Measurements from ENCODE around the gene CASKIN2. TPM values are rescaled to one million over a fixed set of nuclear protein-coding genes. Genes with fewer than 3 reads are reported as not detected.
"Not testable (repeated sequence)": the region's sequence is repeated elsewhere in the genome, so short reads cannot be mapped to it uniquely, and the experiment has no call there.

CASKIN2 gene
- total RNA-seq, 1 donor from 2014 or later = 30.3 TPM

- TF ChIP-seq CTCF (IDR thresholded peaks at IDR 0.05) = no peak
- peak; percentile 88 for DNase-seq (ENCODE audit: low spot score)
- peaks cover 4% of the 10 kb centered on the region for H3K36me3 Mint-ChIP-seq (ENCODE audit: low read depth)
- no peaks in the 10 kb centered on the region for H3K9me3 Mint-ChIP-seq (ENCODE audit: low read depth)
- H3K4me3 Mint-ChIP-seq (ENCODE audit: unreplicated experiment) = no peak overlapping the region
- peaks cover 13% of the 10 kb centered on the region for H3K4me1 Mint-ChIP-seq (ENCODE audit: low read depth)
- peaks cover 2% of the 10 kb centered on the region for H3K27me3 Mint-ChIP-seq (ENCODE audit: low read depth)
- H3K27ac Mint-ChIP-seq (ENCODE audit: unreplicated experiment) = no peak overlapping the region
Measured at GRCh38 chr17:75521951-75522727, 6.8 kb upstream of the CASKIN2 start.

DNA sequence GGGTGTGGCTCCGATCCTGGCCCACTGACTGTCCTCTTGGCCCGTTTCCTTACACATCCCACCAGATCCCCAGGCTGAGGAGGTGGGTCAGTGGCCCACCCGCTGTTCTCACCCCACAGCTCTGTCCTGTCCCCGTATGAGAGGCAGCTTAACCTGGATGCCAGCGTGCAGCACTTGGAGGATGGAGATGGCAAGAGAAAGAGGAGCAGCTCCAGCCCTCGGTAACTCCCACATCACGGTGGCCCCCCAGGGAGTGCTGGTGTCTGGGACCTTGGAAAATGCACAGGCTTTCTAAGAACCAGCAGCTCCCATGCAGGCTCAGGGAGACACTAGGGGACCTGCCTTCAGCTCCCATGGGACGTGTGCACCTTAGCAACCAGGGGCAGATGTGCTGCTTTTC, 6.0 kb upstream of the CASKIN2 start:
- Mint-ChIP-seq H3K9me3 (ENCODE audit: low read depth) (no peaks in the 10 kb centered on the region), H3K4me3 (ENCODE audit: unreplicated experiment) (no peak overlapping the region), H3K27ac (ENCODE audit: unreplicated experiment) (no peak overlapping the region), H3K36me3 (ENCODE audit: low read depth) (peaks cover 4% of the 10 kb centered on the region), H3K27me3 (ENCODE audit: low read depth) (peaks cover under 1% of the 10 kb centered on the region), H3K4me1 (ENCODE audit: low read depth) (peaks cover 12% of the 10 kb centered on the region)
- no peak for DNase-seq (ENCODE audit: low spot score)
- no peak for TF ChIP-seq CTCF (IDR thresholded peaks at IDR 0.05)

DNA sequence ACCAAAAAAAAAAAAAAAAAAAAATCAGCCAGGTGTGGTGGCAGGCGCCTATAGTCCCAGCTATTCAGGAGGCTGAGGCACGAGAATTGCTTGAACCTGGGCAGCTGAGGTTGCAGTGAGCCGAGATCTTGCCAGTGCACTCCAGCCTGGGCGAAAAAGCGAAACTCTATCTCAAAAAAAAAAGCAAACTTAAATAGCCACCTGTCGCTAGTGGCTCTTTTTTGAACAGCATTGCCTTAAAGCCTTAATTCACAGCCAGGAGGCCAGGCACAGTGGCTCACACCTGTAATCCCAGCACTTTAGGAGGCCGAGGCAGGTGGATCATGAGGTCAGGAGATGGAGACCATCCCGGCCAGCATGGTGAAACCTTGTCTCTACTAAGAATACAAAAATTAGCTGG, 5.1 kb upstream of the CASKIN2 start:
- not testable (repeated sequence) for H3K4me1 Mint-ChIP-seq (ENCODE audit: low read depth); H3K27ac Mint-ChIP-seq (ENCODE audit: unreplicated experiment); H3K27me3 Mint-ChIP-seq (ENCODE audit: low read depth); DNase-seq (ENCODE audit: low spot score); H3K4me3 Mint-ChIP-seq (ENCODE audit: unreplicated experiment); H3K9me3 Mint-ChIP-seq (ENCODE audit: low read depth); H3K36me3 Mint-ChIP-seq (ENCODE audit: low read depth)

GRCh38 chr17:75518983-75519537, 3.7 kb upstream of the CASKIN2 start:
- Mint-ChIP-seq H3K9me3 (ENCODE audit: low read depth) (no peaks in the 10 kb centered on the region), H3K4me1 (ENCODE audit: low read depth) (peaks cover 12% of the 10 kb centered on the region), H3K4me3 (ENCODE audit: unreplicated experiment) (no peak overlapping the region), H3K27ac (ENCODE audit: unreplicated experiment) (no peak overlapping the region), H3K27me3 (ENCODE audit: low read depth) (no peaks in the 10 kb centered on the region), H3K36me3 (ENCODE audit: low read depth) (peaks cover 4% of the 10 kb centered on the region)
- no peak for TF ChIP-seq CTCF (IDR thresholded peaks at IDR 0.05)
- no peak for DNase-seq (ENCODE audit: low spot score)

- TF ChIP-seq CTCF (IDR thresholded peaks at IDR 0.05) = no peak
- H3K27ac Mint-ChIP-seq (ENCODE audit: unreplicated experiment) = no peak overlapping the region
- DNase-seq (ENCODE audit: low spot score) = no peak
- no peaks in the 10 kb centered on the region for H3K27me3 Mint-ChIP-seq (ENCODE audit: low read depth)
- no peaks in the 10 kb centered on the region for H3K9me3 Mint-ChIP-seq (ENCODE audit: low read depth)
- peaks cover 21% of the 10 kb centered on the region for H3K4me1 Mint-ChIP-seq (ENCODE audit: low read depth)
- H3K4me3 Mint-ChIP-seq (ENCODE audit: unreplicated experiment) = no peak overlapping the region
- peaks cover 4% of the 10 kb centered on the region for H3K36me3 Mint-ChIP-seq (ENCODE audit: low read depth)
Measured at GRCh38 chr17:75518201-75518600, 2.9 kb upstream of the CASKIN2 start.

All from chondrocyte (in vitro differentiated cells).